Mucosa of descending colon (tissue), 3 donors: ENCODE measurements around the gene IRX6. TPM values are rescaled to one million over a fixed set of nuclear protein-coding genes. Genes with fewer than 3 reads are reported as not detected.

Experiments used
- ATAC-seq: fragments of 200-7000 bp; cut with Tn5 transposase; one replicate; pipeline ENCODE4 v1.9.1; 2020; ENCODE audit warnings: mild to moderate bottlenecking, moderate library complexity
- DNase-seq, 3 donors: peaks; one replicate each; pipeline ENCODE4 v3.0.0-alpha.2; 2020
- H3K36me3 ChIP-seq: fragments of 200-600 bp; one replicate; pipeline ENCODE4 v1.8.0; 2021; ENCODE audit warnings: low read depth, mild to moderate bottlenecking
- H3K4me1 ChIP-seq: fragments of 200-600 bp; one replicate; pipeline ENCODE4 v1.8.0; 2021; ENCODE audit warnings: low read depth, mild to moderate bottlenecking
- H3K4me3 ChIP-seq: fragments of 200-600 bp; one replicate; pipeline ENCODE4 v1.8.0; 2021; ENCODE audit warnings: mild to moderate bottlenecking
- H3K9me3 ChIP-seq: fragments of 200-600 bp; one replicate; pipeline ENCODE4 v1.8.0; 2021; ENCODE audit warnings: mild to moderate bottlenecking
- intact Hi-C, 2 donors: fragments of 100-400 bp; cut with DNase I in 1 of 2; cut with micrococcal nuclease in 1 of 2; formaldehyde crosslinking; loops; one replicate each; pipeline versions ENCODE4 v1.11.0 to v1.11.1; 2022; cut with DNase I, micrococcal nuclease
- total RNA-seq, 3 donors: library from RNA; stranded (reverse); fragmentation: NEBNext Ultra II Directional in 2 of 3; extraction: Animal tissue kit (Norgen Biotek cat#: 25700) in 2 of 3; gene quantifications; one replicate each; pipeline versions ENCODE4 v1.2.1 to v1.2.4, GENCODE V29; 2021 to 2023
- TF ChIP-seq, protein P1 (sequence below): fragments of 200-600 bp; IDR thresholded peaks from one replicate; pipeline ENCODE4 v1.8.0; 2022; ENCODE audit warnings: antibody characterized with exemption, mild to moderate bottlenecking
- donor health status: DM: no; HTN: no; CAD: no; lungs with moderate emphysema.
- donor health status: DM: no; HTN: no; CAD: no.
- donor health status: DM: no; HTN: yes; CAD: no.

IRX6 gene
- total RNA-seq, 3 donors from 2014 or later, result 0.13 TPM; not detected in 2

DNA sequence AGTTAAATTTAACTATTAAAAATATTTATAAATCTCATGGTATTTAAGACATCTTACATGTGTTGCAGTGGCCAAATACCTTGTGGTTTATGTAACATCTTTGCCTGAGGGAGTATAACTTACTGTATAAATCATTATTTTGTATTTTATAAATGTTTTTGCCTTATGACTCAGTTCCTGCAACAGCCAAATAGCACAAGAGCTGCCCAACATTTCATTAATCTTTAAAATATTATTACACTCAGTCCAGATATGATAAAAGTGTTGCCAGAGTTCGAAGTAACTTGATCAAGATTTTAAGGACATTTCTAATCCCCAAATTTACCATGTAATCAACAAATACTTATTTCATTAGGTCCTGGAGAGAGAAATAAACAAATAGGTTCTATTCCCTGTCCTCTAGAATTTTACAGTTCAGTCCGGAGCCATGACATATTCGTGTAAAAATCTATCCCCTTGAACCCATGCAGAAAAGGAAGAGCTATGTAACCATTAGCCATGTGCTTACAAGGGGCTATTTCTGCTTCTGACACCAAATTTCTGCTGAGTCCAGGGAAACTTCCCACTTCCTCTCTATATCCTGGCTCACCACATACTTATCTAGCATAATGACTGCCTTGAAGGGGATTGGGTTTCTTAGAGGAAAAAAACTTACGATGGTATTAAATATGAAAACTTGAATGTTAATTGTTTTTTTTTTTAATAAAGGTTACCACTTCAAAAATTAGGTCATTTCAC is 44.0 kb downstream of the IRX6 start:
- TF ChIP-seq, protein P1, sequence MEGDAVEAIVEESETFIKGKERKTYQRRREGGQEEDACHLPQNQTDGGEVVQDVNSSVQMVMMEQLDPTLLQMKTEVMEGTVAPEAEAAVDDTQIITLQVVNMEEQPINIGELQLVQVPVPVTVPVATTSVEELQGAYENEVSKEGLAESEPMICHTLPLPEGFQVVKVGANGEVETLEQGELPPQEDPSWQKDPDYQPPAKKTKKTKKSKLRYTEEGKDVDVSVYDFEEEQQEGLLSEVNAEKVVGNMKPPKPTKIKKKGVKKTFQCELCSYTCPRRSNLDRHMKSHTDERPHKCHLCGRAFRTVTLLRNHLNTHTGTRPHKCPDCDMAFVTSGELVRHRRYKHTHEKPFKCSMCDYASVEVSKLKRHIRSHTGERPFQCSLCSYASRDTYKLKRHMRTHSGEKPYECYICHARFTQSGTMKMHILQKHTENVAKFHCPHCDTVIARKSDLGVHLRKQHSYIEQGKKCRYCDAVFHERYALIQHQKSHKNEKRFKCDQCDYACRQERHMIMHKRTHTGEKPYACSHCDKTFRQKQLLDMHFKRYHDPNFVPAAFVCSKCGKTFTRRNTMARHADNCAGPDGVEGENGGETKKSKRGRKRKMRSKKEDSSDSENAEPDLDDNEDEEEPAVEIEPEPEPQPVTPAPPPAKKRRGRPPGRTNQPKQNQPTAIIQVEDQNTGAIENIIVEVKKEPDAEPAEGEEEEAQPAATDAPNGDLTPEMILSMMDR, result no peak
- no peaks in the 10 kb centered on the region for H3K9me3 ChIP-seq
- peak in 1 of 3 donors; percentile 4 for DNase-seq
- intact Hi-C loops, result no loop called here
- H3K4me1 ChIP-seq, result no peaks in the 10 kb centered on the region
- H3K36me3 ChIP-seq, result no peaks in the 10 kb centered on the region
- no peak overlapping the region for H3K4me3 ChIP-seq
- ATAC-seq, result no peak

DNA sequence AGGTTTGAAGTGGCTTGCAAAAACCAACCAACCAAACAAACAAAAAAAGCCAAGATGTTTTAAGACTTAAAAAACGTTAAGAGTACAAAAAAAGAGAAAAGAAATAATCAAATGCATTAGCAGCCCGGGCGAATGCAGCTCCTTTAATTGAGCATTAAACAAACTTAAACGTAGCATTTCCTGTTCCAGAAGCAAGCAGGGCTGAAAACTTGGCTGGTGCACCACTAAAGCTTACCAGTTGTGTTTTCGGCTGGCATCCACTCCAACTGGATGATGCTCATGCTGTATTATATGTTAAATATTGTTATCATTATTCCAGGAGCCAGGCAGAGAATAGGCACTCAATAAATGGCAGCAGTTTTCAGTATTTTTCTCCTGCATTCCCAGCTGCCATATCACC is 45.1 kb downstream of the IRX6 start:
- Histone ChIP-seq H3K9me3 (no peaks in the 10 kb centered on the region), H3K4me3 (no peak overlapping the region), H3K4me1 (no peaks in the 10 kb centered on the region), H3K36me3 (no peaks in the 10 kb centered on the region)
- no peak for ATAC-seq
- intact Hi-C loops, result no loop called here
- TF ChIP-seq, protein P1, result no peak
- no peak for DNase-seq

DNA sequence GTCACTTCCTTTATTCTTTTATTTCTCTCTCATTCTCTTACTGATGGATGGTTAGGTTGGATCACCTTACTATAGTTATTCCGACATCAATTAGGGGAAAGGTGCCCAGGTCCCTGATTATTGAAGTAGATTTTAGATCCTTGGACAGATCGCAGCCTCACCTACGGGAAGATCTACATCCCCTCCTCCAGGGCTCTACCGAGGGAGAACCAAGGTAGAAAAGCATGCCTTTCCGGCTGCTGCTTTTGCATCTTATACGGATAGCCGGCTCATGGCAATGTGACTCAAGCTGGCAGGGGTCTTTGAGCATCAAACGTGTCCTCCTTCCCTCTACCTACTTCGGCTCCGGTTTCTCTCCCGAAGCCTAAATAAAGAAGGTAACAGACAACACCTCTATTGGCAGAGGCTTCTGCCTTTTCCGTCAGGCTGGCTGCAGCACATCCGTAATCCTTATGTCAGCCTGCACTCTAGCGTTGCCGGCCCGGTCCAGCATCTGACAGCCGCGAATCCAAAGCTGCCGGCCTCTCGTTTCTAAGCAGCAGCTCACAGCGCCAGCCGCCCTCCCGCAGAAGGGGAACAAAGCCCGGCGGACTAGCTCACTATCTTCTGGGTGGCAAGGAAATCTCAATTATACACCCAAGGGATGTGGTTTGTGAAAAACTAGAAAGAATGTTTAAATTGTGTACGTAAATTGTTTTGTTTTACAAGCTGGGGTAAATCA is 46.9 kb downstream of the IRX6 start:
- ATAC-seq, result peak; percentile 32
- no peak overlapping the region for H3K4me3 ChIP-seq
- TF ChIP-seq, protein P1, result no peak
- peak in 2 of 3 donors; percentile 30 to 36 for DNase-seq
- intact Hi-C loops, result no loop called here
- H3K9me3 ChIP-seq, result no peaks in the 10 kb centered on the region
- H3K36me3 ChIP-seq, result no peaks in the 10 kb centered on the region
- H3K4me1 ChIP-seq, result no peaks in the 10 kb centered on the region

DNA sequence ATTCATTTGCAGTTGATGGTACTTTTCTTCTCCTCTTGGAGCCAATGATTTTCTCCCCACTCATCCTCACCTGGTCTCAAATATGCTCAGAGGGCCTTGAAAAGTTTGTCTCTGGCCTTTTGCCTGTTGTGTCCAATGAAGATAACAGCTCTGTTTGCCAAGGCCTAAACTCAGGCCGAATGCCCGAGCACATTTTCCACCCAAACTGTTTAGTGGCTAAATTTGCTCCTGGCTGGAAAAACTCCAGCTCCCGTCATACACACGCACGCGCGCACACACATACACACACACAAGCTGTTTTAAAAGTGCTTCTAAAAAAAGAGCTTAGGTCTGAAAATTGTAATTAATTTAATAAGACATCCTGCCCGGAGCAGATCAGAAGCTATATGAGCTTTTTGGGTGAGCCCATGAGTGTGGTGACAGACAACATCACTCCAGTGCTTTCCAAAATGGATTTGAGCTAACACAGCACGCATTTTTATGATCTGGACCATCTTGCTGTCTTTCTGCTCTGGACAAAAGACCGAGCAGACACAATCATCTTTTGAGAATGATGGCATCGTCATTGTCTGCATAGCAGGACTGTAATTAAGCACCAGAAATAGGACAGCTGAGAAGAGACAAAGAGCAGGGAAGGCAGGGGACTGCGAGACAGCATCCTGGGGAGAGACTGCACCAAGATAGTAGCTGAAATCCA is 48.9 kb downstream of the IRX6 start:
- Histone ChIP-seq H3K4me3 (no peak overlapping the region), H3K9me3 (no peaks in the 10 kb centered on the region), H3K4me1 (no peaks in the 10 kb centered on the region), H3K36me3 (no peaks in the 10 kb centered on the region)
- DNase-seq (no peak), ATAC-seq (no peak)
- intact Hi-C loops, result no loop called here
- TF ChIP-seq, protein P1, result no peak

DNA sequence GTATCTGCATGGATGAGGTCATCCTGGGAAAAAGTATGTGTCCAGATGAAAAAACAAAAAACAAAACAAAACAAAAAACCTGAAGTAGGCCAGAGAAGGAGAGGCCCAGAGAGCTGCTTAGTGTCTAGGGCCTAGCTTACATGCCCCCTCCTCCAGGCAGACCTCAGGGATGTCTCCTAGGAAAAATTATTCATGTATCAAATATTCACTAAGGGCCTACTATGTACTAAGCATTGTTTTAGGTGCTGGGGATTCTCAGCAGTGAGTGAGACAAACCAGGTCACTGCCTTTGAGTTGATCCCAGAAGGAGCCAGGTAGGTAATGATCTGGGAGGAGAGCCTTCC is 49.5 kb downstream of the IRX6 start:
- no peaks in the 10 kb centered on the region for H3K36me3 ChIP-seq
- H3K4me1 ChIP-seq, result no peaks in the 10 kb centered on the region
- TF ChIP-seq, protein P1, result no peak
- DNase-seq, result no peak
- H3K9me3 ChIP-seq, result no peaks in the 10 kb centered on the region
- intact Hi-C loops, result no loop called here
- H3K4me3 ChIP-seq, result no peak overlapping the region
- no peak for ATAC-seq
